ENCODE results near the gene GLOD5.

The GLOD5 gene

DNA sequence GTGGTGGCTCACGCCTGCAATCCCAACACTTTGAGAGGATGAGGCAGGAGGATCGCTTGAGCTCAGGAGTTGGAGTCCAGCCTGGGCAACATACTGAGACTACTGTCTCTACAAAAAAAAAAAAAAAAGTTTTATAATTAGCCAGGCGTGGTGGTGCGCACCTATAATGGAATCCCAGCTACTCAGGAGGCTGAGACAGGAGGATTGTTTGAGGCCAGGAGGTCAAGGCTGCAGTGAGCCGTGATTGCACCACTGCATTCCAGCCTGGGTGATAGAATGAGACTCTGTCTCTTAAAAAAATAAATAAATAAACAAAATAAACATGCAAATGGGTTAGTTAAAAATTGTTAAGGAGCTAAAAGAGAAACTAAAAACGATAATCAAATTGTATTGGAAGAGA lies 7.7 kb downstream of the GLOD5 start:
- TF ChIP-seq TAF1 (IDR thresholded peaks at IDR 0.05; ENCODE audit: borderline replicate concordance, low read depth, low read length) (no peak), POLR2AphosphoS5 (IDR thresholded peaks at IDR 0.05; ENCODE audit: low read depth, low read length) (no peak), POLR2A (IDR thresholded peaks at IDR 0.05; ENCODE audit: low read depth, low read length) (no peak)
- FAIRE-seq, result no peak

GRCh38 chrX:48770296-48770695 lies 8.7 kb downstream of the GLOD5 start:
- TF ChIP-seq POLR2AphosphoS5 (IDR thresholded peaks at IDR 0.05; ENCODE audit: low read depth, low read length) (no peak), POLR2A (IDR thresholded peaks at IDR 0.05; ENCODE audit: low read depth, low read length) (no peak), TAF1 (IDR thresholded peaks at IDR 0.05; ENCODE audit: borderline replicate concordance, low read depth, low read length) (no peak)
- DNase-seq (ENCODE audit: insufficient read length) (no peak), FAIRE-seq (no peak)

More for the DNA sequence above, 7.7 kb downstream of the GLOD5 start:
- no peak for DNase-seq (ENCODE audit: insufficient read length)

DNA sequence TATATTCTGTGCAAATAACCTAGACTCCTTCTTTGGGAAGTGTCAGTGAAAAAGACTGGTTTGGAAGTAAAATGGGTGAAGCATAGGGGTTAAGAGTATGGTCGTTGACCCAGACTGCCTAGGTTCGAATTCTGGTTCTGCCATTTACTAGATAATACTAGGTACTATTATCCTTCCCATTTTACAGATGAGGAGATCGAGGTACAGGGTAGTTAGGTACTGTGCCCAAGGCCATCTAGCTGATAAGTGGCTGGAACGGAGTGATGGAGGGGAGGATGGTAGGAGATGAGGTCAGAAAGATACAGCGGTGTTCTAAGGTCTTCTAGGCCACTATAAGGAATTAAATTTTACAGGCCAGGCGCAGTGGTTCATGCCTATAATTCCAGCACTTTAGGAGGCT lies 11.1 kb downstream of the GLOD5 start:
- FAIRE-seq, result no peak
- TF ChIP-seq POLR2AphosphoS5 (IDR thresholded peaks at IDR 0.05; ENCODE audit: low read depth, low read length) (no peak), TAF1 (IDR thresholded peaks at IDR 0.05; ENCODE audit: borderline replicate concordance, low read depth, low read length) (no peak), POLR2A (IDR thresholded peaks at IDR 0.05; ENCODE audit: low read depth, low read length) (no peak)
- no peak for DNase-seq (ENCODE audit: insufficient read length)

GRCh38 chrX:48776818-48777439 lies 15.4 kb downstream of the GLOD5 start:
- no peak for DNase-seq (ENCODE audit: insufficient read length)
- no peak for FAIRE-seq
- no peak for TF ChIP-seq POLR2A (IDR thresholded peaks at IDR 0.05; ENCODE audit: low read depth, low read length)
- TF ChIP-seq POLR2AphosphoS5 (IDR thresholded peaks at IDR 0.05; ENCODE audit: low read depth, low read length), result no peak
- TF ChIP-seq TAF1 (IDR thresholded peaks at IDR 0.05; ENCODE audit: borderline replicate concordance, low read depth, low read length), result no peak

- DNase-seq (ENCODE audit: insufficient read length) (no peak), FAIRE-seq (no peak)
- TF ChIP-seq POLR2AphosphoS5 (IDR thresholded peaks at IDR 0.05; ENCODE audit: low read depth, low read length) (no peak), POLR2A (IDR thresholded peaks at IDR 0.05; ENCODE audit: low read depth, low read length) (no peak), TAF1 (IDR thresholded peaks at IDR 0.05; ENCODE audit: borderline replicate concordance, low read depth, low read length) (no peak)
Observed at GRCh38 chrX:48779399-48779798, 17.9 kb downstream of the GLOD5 start.

GRCh38 chrX:48781705-48782104 lies 20.2 kb downstream of the GLOD5 start:
- FAIRE-seq (no peak), DNase-seq (ENCODE audit: insufficient read length) (no peak)
- TF ChIP-seq POLR2A (IDR thresholded peaks at IDR 0.05; ENCODE audit: low read depth, low read length) (no peak), POLR2AphosphoS5 (IDR thresholded peaks at IDR 0.05; ENCODE audit: low read depth, low read length) (no peak), TAF1 (IDR thresholded peaks at IDR 0.05; ENCODE audit: borderline replicate concordance, low read depth, low read length) (no peak)

- FAIRE-seq (no peak), DNase-seq (ENCODE audit: insufficient read length) (no peak)
- TF ChIP-seq TAF1 (IDR thresholded peaks at IDR 0.05; ENCODE audit: borderline replicate concordance, low read depth, low read length) (no peak), POLR2AphosphoS5 (IDR thresholded peaks at IDR 0.05; ENCODE audit: low read depth, low read length) (no peak), POLR2A (IDR thresholded peaks at IDR 0.05; ENCODE audit: low read depth, low read length) (no peak)
Observed at GRCh38 chrX:48782216-48782615, 20.7 kb downstream of the GLOD5 start.

GRCh38 chrX:48782795-48783194 lies 21.2 kb downstream of the GLOD5 start:
- FAIRE-seq (no peak), DNase-seq (ENCODE audit: insufficient read length) (no peak)
- no peak for TF ChIP-seq POLR2A (IDR thresholded peaks at IDR 0.05; ENCODE audit: low read depth, low read length)
- TF ChIP-seq POLR2AphosphoS5 (IDR thresholded peaks at IDR 0.05; ENCODE audit: low read depth, low read length), result no peak
- no peak for TF ChIP-seq TAF1 (IDR thresholded peaks at IDR 0.05; ENCODE audit: borderline replicate concordance, low read depth, low read length)

GRCh38 chrX:48784726-48785125 lies 23.2 kb downstream of the GLOD5 start:
- FAIRE-seq (no peak), DNase-seq (ENCODE audit: insufficient read length) (no peak)
- no peak for TF ChIP-seq TAF1 (IDR thresholded peaks at IDR 0.05; ENCODE audit: borderline replicate concordance, low read depth, low read length)
- TF ChIP-seq POLR2AphosphoS5 (IDR thresholded peaks at IDR 0.05; ENCODE audit: low read depth, low read length), result no peak
- TF ChIP-seq POLR2A (IDR thresholded peaks at IDR 0.05; ENCODE audit: low read depth, low read length), result no peak

GRCh38 chrX:48785186-48785539 lies 23.6 kb downstream of the GLOD5 start:
- DNase-seq (ENCODE audit: insufficient read length) (no peak), FAIRE-seq (no peak)
- TF ChIP-seq TAF1 (IDR thresholded peaks at IDR 0.05; ENCODE audit: borderline replicate concordance, low read depth, low read length), result no peak
- TF ChIP-seq POLR2A (IDR thresholded peaks at IDR 0.05; ENCODE audit: low read depth, low read length), result no peak
- TF ChIP-seq POLR2AphosphoS5 (IDR thresholded peaks at IDR 0.05; ENCODE audit: low read depth, low read length), result no peak

- no peak for DNase-seq (ENCODE audit: insufficient read length)
- TF ChIP-seq POLR2AphosphoS5 (IDR thresholded peaks at IDR 0.05; ENCODE audit: low read depth, low read length), result no peak
- no peak for TF ChIP-seq POLR2A (IDR thresholded peaks at IDR 0.05; ENCODE audit: low read depth, low read length)
- TF ChIP-seq TAF1 (IDR thresholded peaks at IDR 0.05; ENCODE audit: borderline replicate concordance, low read depth, low read length), result no peak
- no peak for FAIRE-seq
Observed at GRCh38 chrX:48785540-48786214, 24.1 kb downstream of the GLOD5 start.

- no peak for FAIRE-seq
- no peak for DNase-seq (ENCODE audit: insufficient read length)
- TF ChIP-seq POLR2AphosphoS5 (IDR thresholded peaks at IDR 0.05; ENCODE audit: low read depth, low read length) (no peak), POLR2A (IDR thresholded peaks at IDR 0.05; ENCODE audit: low read depth, low read length) (no peak), TAF1 (IDR thresholded peaks at IDR 0.05; ENCODE audit: borderline replicate concordance, low read depth, low read length) (no peak)
Observed at GRCh38 chrX:48786341-48786800, 24.8 kb downstream of the GLOD5 start, which contains the start of gene GATA1. Gene GATA1 (plus strand): TSS chrX:48786590. CDS start chrX:48791110, 4,520 bp downstream.

Measured in GM12892 (cell line).